Measurements from ENCODE around the gene LRRC70.

GRCh38 chr5:62536783-62537182 is 41.8 kb upstream of the LRRC70 start:
- TF ChIP-seq, protein P1, sequence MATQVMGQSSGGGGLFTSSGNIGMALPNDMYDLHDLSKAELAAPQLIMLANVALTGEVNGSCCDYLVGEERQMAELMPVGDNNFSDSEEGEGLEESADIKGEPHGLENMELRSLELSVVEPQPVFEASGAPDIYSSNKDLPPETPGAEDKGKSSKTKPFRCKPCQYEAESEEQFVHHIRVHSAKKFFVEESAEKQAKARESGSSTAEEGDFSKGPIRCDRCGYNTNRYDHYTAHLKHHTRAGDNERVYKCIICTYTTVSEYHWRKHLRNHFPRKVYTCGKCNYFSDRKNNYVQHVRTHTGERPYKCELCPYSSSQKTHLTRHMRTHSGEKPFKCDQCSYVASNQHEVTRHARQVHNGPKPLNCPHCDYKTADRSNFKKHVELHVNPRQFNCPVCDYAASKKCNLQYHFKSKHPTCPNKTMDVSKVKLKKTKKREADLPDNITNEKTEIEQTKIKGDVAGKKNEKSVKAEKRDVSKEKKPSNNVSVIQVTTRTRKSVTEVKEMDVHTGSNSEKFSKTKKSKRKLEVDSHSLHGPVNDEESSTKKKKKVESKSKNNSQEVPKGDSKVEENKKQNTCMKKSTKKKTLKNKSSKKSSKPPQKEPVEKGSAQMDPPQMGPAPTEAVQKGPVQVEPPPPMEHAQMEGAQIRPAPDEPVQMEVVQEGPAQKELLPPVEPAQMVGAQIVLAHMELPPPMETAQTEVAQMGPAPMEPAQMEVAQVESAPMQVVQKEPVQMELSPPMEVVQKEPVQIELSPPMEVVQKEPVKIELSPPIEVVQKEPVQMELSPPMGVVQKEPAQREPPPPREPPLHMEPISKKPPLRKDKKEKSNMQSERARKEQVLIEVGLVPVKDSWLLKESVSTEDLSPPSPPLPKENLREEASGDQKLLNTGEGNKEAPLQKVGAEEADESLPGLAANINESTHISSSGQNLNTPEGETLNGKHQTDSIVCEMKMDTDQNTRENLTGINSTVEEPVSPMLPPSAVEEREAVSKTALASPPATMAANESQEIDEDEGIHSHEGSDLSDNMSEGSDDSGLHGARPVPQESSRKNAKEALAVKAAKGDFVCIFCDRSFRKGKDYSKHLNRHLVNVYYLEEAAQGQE (IDR thresholded peaks at IDR 0.05; ENCODE audit: borderline replicate concordance): no peak
- TF ChIP-seq EP300 (conservative IDR thresholded peaks at IDR 0.05; ENCODE audit: poor library complexity, severe bottlenecking): no peak
- no peak for TF ChIP-seq CTCF (IDR thresholded peaks at IDR 0.05; ENCODE audit: poor library complexity, severe bottlenecking)
- no peak for TF ChIP-seq TAF1 (IDR thresholded peaks at IDR 0.05; ENCODE audit: low read depth)
- TF ChIP-seq EZH2 (IDR thresholded peaks at IDR 0.05; ENCODE audit: borderline replicate concordance, insufficient read depth, low read length, poor library complexity, severe bottlenecking): no peak
- TF ChIP-seq POLR2AphosphoS5 (IDR thresholded peaks at IDR 0.05): no peak
- no peak for TF ChIP-seq MXI1 (conservative IDR thresholded peaks at IDR 0.05; ENCODE audit: poor library complexity, severe bottlenecking)
